Stimulated activated naive B cell treated with anti-CD40 and anti-IgM and Interleukin-4, amounts not matched to agents 10 μg/mL and 1 μg/mL and 100 μg/mL, for 72 hours (primary cell): ENCODE results near the gene KDM5A.
"Not testable (repeated sequence)": the region's sequence is repeated elsewhere in the genome, so short reads cannot be mapped to it uniquely, and the experiment has no call there.

ENCODE experiments used
- ATAC-seq, 2 donors: fragments of 150-1000 bp; cut with Tn5 transposase; replicated peaks; 2 replicates each; pipeline ENCODE4 v1.10.0; 2021; ENCODE audit warnings: moderate library complexity in 1 of 2
- DNase-seq: peaks from one replicate; pipeline ENCODE4 v3.0.0; 2021
- H3K27ac Mint-ChIP-seq: one replicate; pipeline ENCODE4 v1.8.0; 2022; ENCODE audit warnings: mild to moderate bottlenecking, mixed read lengths
- H3K27me3 Mint-ChIP-seq, 2 donors: one replicate each; pipeline ENCODE4 v1.8.0; 2022; ENCODE audit warnings: mixed read lengths in 2 of 2
- H3K36me3 Mint-ChIP-seq, 2 donors: one replicate each; pipeline ENCODE4 v1.8.0; 2022; ENCODE audit warnings: mixed read lengths in 2 of 2, mild to moderate bottlenecking in 1 of 2
- H3K4me1 Mint-ChIP-seq, 2 donors: one replicate each; pipeline ENCODE4 v1.8.0; 2022; ENCODE audit warnings: mixed read lengths in 2 of 2, mild to moderate bottlenecking in 1 of 2
- H3K4me3 Mint-ChIP-seq, 2 donors: one replicate each; pipeline ENCODE4 v1.8.0; 2022; ENCODE audit warnings: mild to moderate bottlenecking in 2 of 2, mixed read lengths in 2 of 2, moderate library complexity in 1 of 2
- H3K9me3 Mint-ChIP-seq, 2 donors: one replicate each; pipeline ENCODE4 v1.8.0; 2022; ENCODE audit warnings: mixed read lengths in 2 of 2, mild to moderate bottlenecking in 1 of 2

The KDM5A gene

DNA sequence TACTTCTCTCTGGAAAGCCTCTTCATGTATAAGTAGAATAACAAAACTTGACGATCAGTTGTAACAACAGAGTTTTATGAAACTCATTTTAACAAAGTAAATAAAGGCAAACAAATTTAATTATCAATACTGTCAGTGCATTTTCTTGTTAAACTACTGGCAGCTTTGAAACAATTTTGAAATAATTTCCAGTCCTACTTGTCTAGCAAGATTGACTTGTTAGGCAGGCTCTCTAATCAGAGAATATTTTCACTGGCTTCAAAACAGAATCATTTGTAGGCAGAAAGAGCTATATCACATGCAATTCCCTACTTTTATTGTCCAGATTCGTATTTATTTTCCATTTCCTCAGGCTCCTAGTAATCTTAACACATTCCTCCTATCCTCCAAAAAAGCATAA, 80.6 kb downstream of the KDM5A start:
- H3K9me3 Mint-ChIP-seq, result no peaks in the 10 kb centered on the region
- H3K4me3 Mint-ChIP-seq, result no peak overlapping the region
- no peak for DNase-seq
- no peaks in the 10 kb centered on the region for H3K27me3 Mint-ChIP-seq
- ATAC-seq, result no peak
- H3K36me3 Mint-ChIP-seq, result peaks cover 49 to 60% of the 10 kb centered on the region in 2 donors
- no peak overlapping the region for H3K27ac Mint-ChIP-seq
- no peaks in the 10 kb centered on the region for H3K4me1 Mint-ChIP-seq

DNA sequence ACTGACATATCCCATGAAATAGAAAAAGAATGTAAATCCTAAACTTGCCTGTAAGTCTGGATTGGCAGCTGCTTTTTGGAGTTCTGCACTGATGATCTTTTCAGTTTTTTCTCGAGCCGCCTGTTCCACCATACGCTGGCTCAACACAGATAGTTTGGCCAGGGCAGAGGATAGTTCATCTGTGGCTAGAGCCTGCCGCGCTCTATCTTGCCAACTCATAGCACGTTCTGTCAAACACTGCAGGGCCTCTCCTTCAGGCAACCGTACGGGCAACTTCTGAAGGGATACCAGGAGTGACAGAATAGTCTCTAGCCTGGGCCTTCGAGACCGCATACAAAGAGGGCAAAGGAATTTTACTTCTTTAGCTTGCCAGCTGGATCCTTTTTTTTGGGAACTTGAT, 81.7 kb downstream of the KDM5A start:
- ATAC-seq, result no peak
- H3K27ac Mint-ChIP-seq, result no peak overlapping the region
- H3K4me3 Mint-ChIP-seq, result no peak overlapping the region
- H3K4me1 Mint-ChIP-seq, result peaks cover 1 to 9% of the 10 kb centered on the region in 2 donors
- peaks cover 53 to 68% of the 10 kb centered on the region in 2 donors for H3K36me3 Mint-ChIP-seq
- DNase-seq, result no peak
- H3K27me3 Mint-ChIP-seq, result no peaks in the 10 kb centered on the region
- peaks cover 4 to 5% of the 10 kb centered on the region in 2 donors for H3K9me3 Mint-ChIP-seq

DNA sequence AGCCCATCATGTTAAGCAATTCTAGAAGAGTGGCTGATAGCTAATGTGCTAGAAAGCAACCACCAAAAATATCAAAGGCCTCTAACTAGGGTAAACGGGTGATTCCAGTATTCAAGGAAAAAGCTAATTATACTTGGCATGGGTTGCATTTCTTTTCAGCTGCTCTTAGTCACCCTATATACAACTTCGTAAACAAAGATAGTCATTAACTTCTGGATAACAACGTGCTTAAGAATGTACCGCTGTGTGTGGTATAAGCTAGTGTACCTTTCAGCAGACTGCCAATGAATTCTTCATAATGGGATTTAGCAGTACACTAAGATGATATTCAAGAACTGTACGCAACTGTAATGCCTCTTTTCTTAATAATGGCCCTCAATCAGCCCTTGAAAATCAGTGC, 84.3 kb downstream of the KDM5A start:
- Mint-ChIP-seq H3K4me1 (peaks cover 13 to 34% of the 10 kb centered on the region in 2 donors), H3K9me3 (peaks cover 17 to 19% of the 10 kb centered on the region in 2 donors), H3K4me3 (no peak overlapping the region), H3K27me3 (no peaks in the 10 kb centered on the region), H3K36me3 (peaks cover 73 to 79% of the 10 kb centered on the region in 2 donors), H3K27ac (no peak overlapping the region)
- DNase-seq (no peak), ATAC-seq (no peak)

DNA sequence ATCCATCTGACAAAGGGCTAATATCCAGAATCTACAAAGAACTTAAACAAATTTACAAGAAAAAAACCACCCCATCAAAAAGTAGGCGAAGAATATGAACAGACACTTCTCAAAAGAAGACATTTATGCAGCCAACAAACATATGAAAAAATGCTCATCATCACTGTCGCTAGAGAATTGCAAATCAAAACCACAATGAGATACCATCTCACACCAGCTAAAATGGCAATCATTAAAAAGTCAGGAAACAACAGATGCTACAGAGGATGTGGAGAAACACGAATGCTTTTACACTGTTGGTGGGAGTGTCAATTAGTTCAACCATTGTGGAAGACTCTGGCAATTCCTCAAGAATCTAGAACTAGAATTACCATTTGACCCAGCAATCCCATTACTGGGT, 86.4 kb downstream of the KDM5A start:
- peaks cover 18 to 43% of the 10 kb centered on the region in 2 donors for H3K4me1 Mint-ChIP-seq
- not testable (repeated sequence) for H3K4me3 Mint-ChIP-seq, ATAC-seq, DNase-seq, H3K27me3 Mint-ChIP-seq, H3K27ac Mint-ChIP-seq
- peaks cover 21 to 29% of the 10 kb centered on the region in 2 donors for H3K9me3 Mint-ChIP-seq
- H3K36me3 Mint-ChIP-seq, result peaks cover 80 to 85% of the 10 kb centered on the region in 2 donors

DNA sequence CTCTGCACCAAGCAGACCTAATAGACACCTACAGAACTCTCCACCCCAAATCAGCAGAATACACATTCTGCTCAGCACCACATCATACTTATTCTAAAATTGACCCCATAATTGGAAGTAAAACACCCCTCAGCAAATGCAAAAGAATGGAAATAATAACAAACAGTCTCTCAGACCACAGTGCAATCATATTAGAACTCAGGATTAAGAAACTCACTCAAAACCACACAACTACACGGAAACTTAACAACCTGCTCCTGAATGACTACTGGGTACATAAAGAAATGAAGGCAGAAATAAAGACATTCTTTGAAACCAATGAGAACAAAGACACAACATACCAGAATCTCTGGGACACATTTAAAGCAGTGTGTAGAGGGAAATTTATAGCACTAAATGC, 89.0 kb downstream of the KDM5A start:
- H3K27me3 Mint-ChIP-seq, H3K4me3 Mint-ChIP-seq, ATAC-seq, DNase-seq: not testable (repeated sequence)
- H3K27ac Mint-ChIP-seq, result peak overlapping the region; percentile 48
- H3K36me3 Mint-ChIP-seq, result peaks cover 68 to 74% of the 10 kb centered on the region in 2 donors
- H3K9me3 Mint-ChIP-seq, result peaks cover 21 to 29% of the 10 kb centered on the region in 2 donors
- H3K4me1 Mint-ChIP-seq, result peaks cover 18 to 43% of the 10 kb centered on the region in 2 donors

DNA sequence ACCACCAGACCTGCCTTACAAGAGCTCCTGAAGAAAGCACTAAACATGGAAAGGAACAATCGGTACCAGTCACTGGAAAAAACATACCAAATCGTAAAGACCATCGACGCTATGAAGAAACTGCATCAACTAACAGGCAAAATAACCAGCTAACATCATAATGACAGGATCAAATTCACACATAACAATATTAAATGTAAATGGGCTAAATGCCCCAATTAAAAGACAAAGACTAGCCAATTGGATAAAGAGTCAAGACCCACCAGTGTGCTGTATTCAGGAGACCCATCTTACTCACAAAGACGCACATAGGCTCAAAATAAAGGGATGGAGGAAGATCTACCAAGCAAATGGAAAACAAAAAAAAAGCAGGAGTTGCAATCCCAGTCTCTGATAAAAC, 89.6 kb downstream of the KDM5A start:
- not testable (repeated sequence) for DNase-seq, H3K27me3 Mint-ChIP-seq, ATAC-seq, H3K4me3 Mint-ChIP-seq, H3K27ac Mint-ChIP-seq
- Mint-ChIP-seq H3K36me3 (peaks cover 71 to 77% of the 10 kb centered on the region in 2 donors), H3K4me1 (peaks cover 20 to 43% of the 10 kb centered on the region in 2 donors), H3K9me3 (peaks cover 21 to 29% of the 10 kb centered on the region in 2 donors)

DNA sequence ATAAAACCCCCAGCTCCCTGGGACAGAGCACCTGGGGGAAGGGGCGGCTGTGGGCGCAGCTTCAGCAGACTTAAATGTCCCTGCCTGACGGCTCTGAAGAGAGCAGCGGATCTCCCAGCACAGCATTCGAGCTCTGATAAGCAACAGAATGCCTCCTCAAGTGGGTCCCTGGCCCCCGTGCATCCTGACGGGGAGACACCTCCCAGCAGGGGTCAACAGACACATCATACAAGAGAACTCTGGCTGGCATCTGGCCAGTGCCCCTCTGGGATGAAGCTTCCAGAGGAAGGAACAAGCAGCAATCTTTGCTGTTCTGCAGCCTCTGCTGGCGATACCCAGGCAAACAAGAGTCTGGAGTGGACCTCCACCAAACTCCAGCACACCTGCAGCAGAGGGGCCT, 91.1 kb downstream of the KDM5A start:
- not testable (repeated sequence) for H3K27ac Mint-ChIP-seq, H3K27me3 Mint-ChIP-seq, DNase-seq, H3K4me3 Mint-ChIP-seq, ATAC-seq
- H3K36me3 Mint-ChIP-seq, result peaks cover 62 to 74% of the 10 kb centered on the region in 2 donors
- peaks cover 20 to 41% of the 10 kb centered on the region in 2 donors for H3K4me1 Mint-ChIP-seq
- peaks cover 21 to 29% of the 10 kb centered on the region in 2 donors for H3K9me3 Mint-ChIP-seq

DNA sequence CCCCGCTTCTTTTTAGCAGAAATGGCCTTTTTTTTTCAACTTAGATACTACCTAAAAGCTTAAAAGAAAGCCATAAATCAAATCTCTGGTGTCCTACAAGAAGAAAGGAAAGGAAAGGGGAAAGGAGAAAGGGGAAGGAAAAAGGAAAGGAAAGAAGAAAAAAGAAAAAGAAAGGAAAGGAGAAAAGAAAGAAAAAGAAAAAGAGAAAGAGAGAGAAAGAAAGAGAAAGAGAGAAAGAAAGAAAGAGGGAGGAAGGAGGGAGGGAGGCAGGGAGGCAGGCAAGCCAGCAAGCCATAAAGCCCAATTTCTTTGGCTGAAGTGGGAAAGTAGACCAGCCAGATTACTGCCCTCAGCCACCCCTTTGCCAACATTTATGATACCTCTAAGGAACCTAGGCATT, 94.0 kb downstream of the KDM5A start:
- no peak overlapping the region for H3K4me3 Mint-ChIP-seq
- H3K9me3 Mint-ChIP-seq, result peaks cover 6 to 14% of the 10 kb centered on the region in 2 donors
- no peak overlapping the region for H3K27ac Mint-ChIP-seq
- H3K36me3 Mint-ChIP-seq, result peaks cover 45 to 62% of the 10 kb centered on the region in 2 donors
- peaks cover 12 to 19% of the 10 kb centered on the region in 2 donors for H3K4me1 Mint-ChIP-seq
- DNase-seq, result no peak
- no peak for ATAC-seq
- H3K27me3 Mint-ChIP-seq, result no peaks in the 10 kb centered on the region

DNA sequence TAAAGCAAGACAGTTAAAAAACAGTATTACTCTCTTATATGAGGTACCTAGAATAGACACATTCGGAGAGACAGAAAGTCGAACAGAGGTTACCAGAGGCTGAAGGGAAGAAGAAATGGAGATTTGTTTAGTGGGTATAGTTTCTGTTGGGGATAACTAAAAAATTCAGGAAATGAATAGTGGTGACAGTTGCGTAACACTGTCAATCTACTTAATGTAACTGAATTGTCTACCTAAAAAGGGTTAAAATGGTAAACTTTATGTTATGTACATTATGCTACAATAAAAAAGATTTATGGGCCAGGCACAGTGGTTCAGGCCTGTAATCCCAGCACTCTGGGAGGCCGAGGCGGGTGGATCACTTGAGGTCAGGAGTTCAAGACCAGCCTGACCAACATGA, 95.9 kb downstream of the KDM5A start:
- H3K36me3 Mint-ChIP-seq, result peaks cover 29 to 50% of the 10 kb centered on the region in 2 donors
- no peaks in the 10 kb centered on the region for H3K27me3 Mint-ChIP-seq
- peaks cover 6 to 7% of the 10 kb centered on the region in 2 donors for H3K4me1 Mint-ChIP-seq
- no peaks in the 10 kb centered on the region for H3K9me3 Mint-ChIP-seq
- ATAC-seq (no peak), DNase-seq (no peak)
- no peak overlapping the region for H3K4me3 Mint-ChIP-seq
- no peak overlapping the region for H3K27ac Mint-ChIP-seq

DNA sequence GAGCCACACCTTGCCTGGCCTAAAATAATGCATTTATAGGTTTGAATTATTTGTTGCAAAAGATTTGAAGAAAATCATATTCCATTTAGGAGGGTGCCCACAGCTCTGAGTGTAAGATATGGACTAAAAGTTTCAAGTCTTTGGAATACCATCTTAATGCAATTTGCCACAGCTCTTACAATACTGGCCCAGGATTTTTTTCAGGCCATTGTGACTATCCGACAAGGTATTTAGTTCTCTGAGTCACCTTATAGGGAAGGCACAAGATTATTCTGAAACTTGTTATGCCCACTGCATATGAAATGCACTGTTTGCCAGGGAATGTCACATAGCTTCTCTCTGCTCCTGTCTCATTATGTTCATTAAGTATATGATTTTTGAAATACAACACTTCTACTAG, 96.9 kb downstream of the KDM5A start:
- Mint-ChIP-seq H3K4me1 (peaks cover 6 to 7% of the 10 kb centered on the region in 2 donors), H3K27me3 (no peaks in the 10 kb centered on the region), H3K4me3 (no peak overlapping the region), H3K27ac (no peak overlapping the region), H3K36me3 (peaks cover 32 to 57% of the 10 kb centered on the region in 2 donors), H3K9me3 (no peaks in the 10 kb centered on the region)
- no peak for ATAC-seq
- DNase-seq, result no peak

DNA sequence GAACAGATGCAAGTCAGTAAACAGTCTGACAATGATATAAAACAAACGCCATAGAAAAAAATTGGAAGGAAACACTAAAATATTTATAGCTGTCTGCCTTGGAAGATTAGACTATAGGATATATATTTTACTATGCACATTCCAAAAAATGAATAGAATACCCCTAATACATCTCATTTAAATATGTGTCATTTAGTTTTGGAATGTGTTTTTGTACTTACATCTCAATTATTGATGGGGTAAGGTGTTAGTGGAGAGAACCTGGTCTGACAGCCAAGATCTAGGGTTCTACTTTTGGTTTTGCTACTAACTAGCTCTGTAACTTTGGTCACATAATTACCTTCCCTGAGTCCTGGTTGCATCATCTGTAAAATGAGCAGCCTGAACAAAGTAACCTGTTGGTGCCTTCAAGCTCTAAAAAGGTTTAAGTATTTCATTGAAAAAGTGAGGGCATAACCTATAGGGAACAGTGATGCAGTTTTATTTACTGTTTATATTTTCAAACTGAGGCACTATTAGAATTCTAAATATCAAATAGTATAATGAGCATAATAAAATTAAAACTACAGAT, 97.9 kb downstream of the KDM5A start:
- DNase-seq, result no peak
- no peaks in the 10 kb centered on the region for H3K9me3 Mint-ChIP-seq

DNA sequence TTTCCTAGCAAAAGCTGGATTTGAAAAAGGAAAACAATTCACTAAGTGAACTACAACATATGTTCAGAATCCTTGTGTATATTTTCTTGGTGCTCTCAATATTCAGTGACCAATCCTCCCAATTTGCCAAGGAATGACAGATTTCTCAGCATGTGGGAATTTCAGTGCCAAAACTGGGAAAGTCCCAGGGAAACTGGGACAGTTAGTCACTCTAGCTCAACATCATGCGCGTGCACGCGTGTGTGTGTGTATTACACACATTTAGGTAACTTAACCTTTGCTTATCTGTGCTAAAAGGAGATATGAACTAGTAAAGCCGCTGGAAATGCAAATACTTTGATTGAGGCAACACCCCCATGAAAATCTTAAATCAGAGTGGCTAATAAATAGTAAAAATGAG, 100.4 kb downstream of the KDM5A start:
- DNase-seq, result no peak
- Mint-ChIP-seq H3K4me1 (peaks cover 8 to 11% of the 10 kb centered on the region in 2 donors), H3K27me3 (no peaks in the 10 kb centered on the region), H3K27ac (no peak overlapping the region), H3K4me3 (no peak overlapping the region), H3K36me3 (peaks cover 37 to 67% of the 10 kb centered on the region in 2 donors), H3K9me3 (no peaks in the 10 kb centered on the region)
- ATAC-seq, result no peak

More for the DNA sequence above, 97.9 kb downstream of the KDM5A start:
- Mint-ChIP-seq H3K27ac (no peak overlapping the region), H3K4me1 (peaks cover 7 to 8% of the 10 kb centered on the region in 2 donors), H3K4me3 (no peak overlapping the region), H3K27me3 (no peaks in the 10 kb centered on the region), H3K36me3 (peaks cover 38 to 64% of the 10 kb centered on the region in 2 donors)
- ATAC-seq, result no peak

DNA sequence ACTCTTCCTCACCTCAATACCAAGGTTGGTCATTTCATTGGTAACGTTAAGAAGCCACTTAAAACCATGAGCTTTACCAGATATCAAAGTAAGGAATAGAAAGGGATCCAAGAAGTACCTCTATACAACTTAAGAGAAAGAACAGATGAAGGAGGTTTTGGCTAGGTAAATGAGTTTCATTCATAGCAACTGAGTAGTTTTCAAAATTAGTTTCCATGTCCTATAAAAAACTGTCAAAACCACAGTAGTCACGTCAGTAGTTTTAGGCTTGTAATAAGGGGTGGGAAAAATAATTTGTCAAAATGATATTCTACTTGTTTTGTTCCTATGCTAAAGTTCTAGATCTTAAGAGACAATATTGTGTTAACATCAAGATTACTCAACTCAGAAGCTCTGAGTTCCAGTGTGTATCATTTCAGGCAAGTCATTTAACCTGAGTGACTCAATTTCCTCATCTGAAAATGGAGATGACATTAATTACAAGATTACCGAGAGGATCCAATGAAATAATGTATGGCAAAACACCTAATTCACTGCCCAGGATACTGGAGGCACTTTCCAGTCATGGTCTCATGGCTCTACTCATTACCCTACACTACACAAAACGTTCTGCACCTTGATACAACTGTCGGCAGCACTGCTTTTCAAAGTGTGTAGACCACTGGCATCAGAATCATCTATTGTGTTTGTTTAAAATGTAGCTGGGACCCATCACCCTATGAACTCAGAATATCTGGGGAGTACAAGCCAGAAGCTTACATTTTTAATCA, 102.4 kb downstream of the KDM5A start:
- Mint-ChIP-seq H3K27me3 (no peaks in the 10 kb centered on the region), H3K4me3 (no peak overlapping the region), H3K36me3 (peaks cover 28 to 62% of the 10 kb centered on the region in 2 donors), H3K9me3 (no peaks in the 10 kb centered on the region), H3K27ac (no peak overlapping the region), H3K4me1 (peaks cover 5 to 6% of the 10 kb centered on the region in 2 donors)
- DNase-seq (no peak), ATAC-seq (no peak)

DNA sequence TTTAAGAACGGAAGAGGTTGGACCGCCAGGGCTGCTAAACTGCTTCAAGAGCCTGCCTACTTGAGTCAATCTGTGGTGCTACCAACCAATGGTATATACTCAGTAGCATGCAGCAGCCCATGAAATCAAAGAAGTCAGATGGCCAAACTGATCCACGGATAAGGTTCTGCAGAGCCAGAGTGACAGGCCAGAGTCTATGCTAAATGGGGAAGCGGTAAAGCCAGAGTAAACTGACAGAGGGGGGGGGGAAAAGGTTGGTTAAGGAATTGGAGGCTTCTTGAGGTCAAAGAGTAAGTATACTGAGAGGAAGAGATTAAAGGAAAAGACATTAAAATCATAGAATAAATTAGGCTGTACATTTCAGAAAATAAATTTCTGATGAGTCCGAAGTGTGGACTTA, 111.1 kb downstream of the KDM5A start:
- Mint-ChIP-seq H3K36me3 (peaks cover 16% of the 10 kb centered on the region in 2 donors), H3K4me3 (no peak overlapping the region), H3K27ac (no peak overlapping the region), H3K9me3 (no peaks in the 10 kb centered on the region), H3K27me3 (no peaks in the 10 kb centered on the region), H3K4me1 (no peaks in the 10 kb centered on the region)
- DNase-seq, result no peak
- ATAC-seq, result no peak

DNA sequence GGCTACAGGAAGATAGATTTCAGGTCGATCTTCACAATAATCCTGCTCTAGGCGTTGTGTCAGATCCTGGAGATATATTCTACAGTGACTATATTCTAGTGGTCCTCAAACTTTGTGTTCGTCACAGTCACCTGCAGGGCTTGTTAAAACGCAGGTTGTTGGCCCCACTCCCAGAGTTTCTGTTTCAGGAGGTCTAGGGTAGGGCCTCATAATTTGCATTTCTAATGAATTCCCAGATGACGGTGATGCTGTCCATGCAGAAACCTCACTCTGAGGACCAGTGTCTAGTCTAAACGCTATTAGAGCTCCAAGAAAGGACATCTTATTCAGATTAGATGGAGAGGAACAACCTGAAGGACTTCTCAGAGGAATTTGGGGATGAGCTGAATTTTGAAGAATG, 113.3 kb downstream of the KDM5A start:
- H3K27ac Mint-ChIP-seq, result no peak overlapping the region
- DNase-seq (no peak), ATAC-seq (no peak)
- H3K4me3 Mint-ChIP-seq, result no peak overlapping the region
- H3K9me3 Mint-ChIP-seq, result no peaks in the 10 kb centered on the region
- no peaks in the 10 kb centered on the region for H3K4me1 Mint-ChIP-seq
- no peaks in the 10 kb centered on the region for H3K27me3 Mint-ChIP-seq
- H3K36me3 Mint-ChIP-seq, result peaks cover 11 to 13% of the 10 kb centered on the region in 2 donors
